Measurements from ENCODE around the gene NDUFAF7. TPM values are rescaled to one million over a fixed set of nuclear protein-coding genes. Genes with fewer than 3 reads are reported as not detected.

The NDUFAF7 gene
- polyA plus RNA-seq, 6 donors from 2014 or later, result 5.9 to 14.9 (median 8.4) TPM

Other genes with a start within 250 kb of the NDUFAF7 start
- 10 to 100 TPM; 10.6 to 24.2 (median 16.8) TPM for gene HEATR5B, start 147.3 kb upstream of the NDUFAF7 start, polyA plus RNA-seq (ENCODE audit: low read depth in 6 of 6)
- 10 to 100 TPM; 12.1 to 35.3 (median 17.0) TPM for gene GPATCH11, start 147.1 kb upstream of the NDUFAF7 start, polyA plus RNA-seq (ENCODE audit: low read depth in 6 of 6)
- gene EIF2AK2, start 74.7 kb upstream of the NDUFAF7 start, polyA plus RNA-seq (ENCODE audit: low read depth in 6 of 6), result 10 to 100 TPM; 15.7 to 36.3 (median 22.1) TPM
- gene SULT6B1, start 43.0 kb upstream of the NDUFAF7 start, polyA plus RNA-seq (ENCODE audit: low read depth in 6 of 6), result not detected
- 10 to 100 TPM; 26.6 to 40.8 (median 34.2) TPM for gene CEBPZOS, start 35.2 kb upstream of the NDUFAF7 start, polyA plus RNA-seq (ENCODE audit: low read depth in 6 of 6)
- gene CEBPZ, start 62 bp upstream of the NDUFAF7 start, polyA plus RNA-seq (ENCODE audit: low read depth in 6 of 6), result 10 to 100 TPM; 21.2 to 37.5 (median 27.9) TPM
- gene PRKD3, start 93.2 kb downstream of the NDUFAF7 start, polyA plus RNA-seq (ENCODE audit: low read depth in 6 of 6), result 10 to 100 TPM; 47.1 to 65.5 (median 54.0) TPM
- 1 to 10 TPM in 3 of 6 donors, under 1 TPM in 3; 0.14 to 1.8 (median 1.1) TPM for gene QPCT, start 113.0 kb downstream of the NDUFAF7 start, polyA plus RNA-seq (ENCODE audit: low read depth in 6 of 6)

All from naive B cell (primary cell).